ENCODE results near the gene NUDC. TPM values are rescaled to one million over a fixed set of nuclear protein-coding genes. Genes with fewer than 3 reads are reported as not detected.

NUDC gene
- total RNA-seq, 2 experiments from 2014 or later: 65.7 to 106 TPM

DNA sequence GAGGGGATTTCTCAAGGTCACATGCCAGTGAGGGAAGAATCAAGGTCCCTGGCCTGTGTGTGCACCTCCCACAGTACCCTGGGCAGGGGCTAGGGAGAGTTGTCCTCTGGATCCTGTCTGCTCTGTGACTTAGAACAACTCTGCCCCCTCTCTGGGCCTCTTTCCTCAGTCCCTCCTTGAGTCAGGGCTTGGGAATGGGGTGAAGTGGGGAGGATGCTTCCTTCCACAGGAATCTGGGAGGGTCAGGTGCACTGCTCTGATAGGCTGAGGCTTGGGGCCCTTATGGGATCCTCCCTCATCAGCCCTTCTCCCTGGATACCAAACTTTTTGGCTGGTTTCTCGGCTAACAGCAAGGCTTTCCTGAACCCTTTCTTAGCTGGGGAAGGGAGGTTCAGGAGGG lies 74.5 kb downstream of the NUDC start:
- CTCF ChIA-PET (ENCODE audit: unreplicated experiment): interaction anchor here (0.6 to 1.4 kb wide), 2 partner anchors 50 to 317 kb away, joined by 3 to 4 read pairs; no protein-coding TSS in a partner anchor
- H3K27ac ChIP-seq (ENCODE audit: low read depth, low read length, poor library complexity, severe bottlenecking): no peak overlapping the region
- H3K9me3 ChIP-seq (ENCODE audit: low read length): no peaks in the 10 kb centered on the region
- H3K4me2 ChIP-seq (ENCODE audit: low read length): no peak overlapping the region
- no TSS peak for BruUV-seq (replicated peaks)
- H3K36me3 ChIP-seq (ENCODE audit: insufficient read depth, low read length): no peaks in the 10 kb centered on the region
- POLR2A ChIA-PET: no interaction called here
- intact Hi-C loops (cut with micrococcal nuclease; ENCODE audit: unreplicated experiment): no loop called here
- TF ChIP-seq EZH2phosphoT487 (IDR thresholded peaks at IDR 0.05; ENCODE audit: borderline replicate concordance, low read depth, low read length) (no peak), CTCF (conservative IDR thresholded peaks at IDR 0.05; ENCODE audit: low read length) (no peak)
- no peak for DNase-seq (ENCODE audit: low spot score)
- H3K4me3 ChIP-seq (ENCODE audit: low read depth, low read length, poor library complexity, severe bottlenecking): no peak overlapping the region
- no peaks in the 10 kb centered on the region for H4K20me1 ChIP-seq (ENCODE audit: insufficient read depth, low read length)
- no peak overlapping the region for H2AFZ ChIP-seq (ENCODE audit: low read length)
- H3K9me2 ChIP-seq (ENCODE audit: insufficient read depth, low read length): no peaks in the 10 kb centered on the region
- H3K4me1 ChIP-seq (ENCODE audit: insufficient read depth, low read length, poor library complexity, severe bottlenecking): no peaks in the 10 kb centered on the region
- no peaks in the 10 kb centered on the region for H3K79me2 ChIP-seq (ENCODE audit: insufficient read depth, low read depth, low read length)

Other genes with a start within 250 kb of the NUDC start
- gene ARID1A, start 225.7 kb upstream of the NUDC start, total RNA-seq (2014; rRNA removed; shearing (Covaris generic)): 51.8 and 55.2 TPM in 2 replicates
- gene ARID1A, start 225.7 kb upstream of the NUDC start, total RNA-seq (2022): 123 and 128 TPM in 2 replicates
- 8.2 and 10.3 TPM in 2 replicates for gene PIGV, start 133.8 kb upstream of the NUDC start, total RNA-seq (2014; rRNA removed; shearing (Covaris generic))
- 15.2 and 18.0 TPM in 2 replicates for gene PIGV, start 133.8 kb upstream of the NUDC start, total RNA-seq (2022)
- gene ZDHHC18, start 95.1 kb upstream of the NUDC start, total RNA-seq (2014; rRNA removed; shearing (Covaris generic)): 8.0 and 19.5 TPM in 2 replicates
- 17.1 and 18.2 TPM in 2 replicates for gene ZDHHC18, start 95.1 kb upstream of the NUDC start, total RNA-seq (2022)
- gene SFN, start 58.6 kb upstream of the NUDC start, total RNA-seq (2014; rRNA removed; shearing (Covaris generic)): 0.75 and 0.95 TPM in 2 replicates
- 1.8 and 3.9 TPM in 2 replicates for gene SFN, start 58.6 kb upstream of the NUDC start, total RNA-seq (2022)
- gene GPN2, start 31.5 kb upstream of the NUDC start, total RNA-seq (2014; rRNA removed; shearing (Covaris generic)): 17.5 and 18.1 TPM in 2 replicates
- 43.7 and 46.6 TPM in 2 replicates for gene GPN2, start 31.5 kb upstream of the NUDC start, total RNA-seq (2022)
- 9.2 and 13.8 TPM in 2 replicates for gene GPATCH3, start 21.3 kb upstream of the NUDC start, total RNA-seq (2014; rRNA removed; shearing (Covaris generic))
- 15.2 and 17.4 TPM in 2 replicates for gene GPATCH3, start 21.3 kb upstream of the NUDC start, total RNA-seq (2022)
- not detected in 2 replicates for gene NR0B2, start 7.8 kb upstream of the NUDC start, total RNA-seq (2014; rRNA removed; shearing (Covaris generic))
- not detected in 2 replicates for gene NR0B2, start 7.8 kb upstream of the NUDC start, total RNA-seq (2022)
- not detected in 2 replicates for gene KDF1, start 38.7 kb downstream of the NUDC start, total RNA-seq (2014; rRNA removed; shearing (Covaris generic))
- gene KDF1, start 38.7 kb downstream of the NUDC start, total RNA-seq (2022): not detected in 2 replicates
- 0.13 and 0.19 TPM in 2 replicates for gene TRNP1, start 71.9 kb downstream of the NUDC start, total RNA-seq (2014; rRNA removed; shearing (Covaris generic))
- not detected in 2 replicates for gene TRNP1, start 71.9 kb downstream of the NUDC start, total RNA-seq (2022)
- not detected in 2 replicates for gene TENT5B, start 91.1 kb downstream of the NUDC start, total RNA-seq (2014; rRNA removed; shearing (Covaris generic))
- not detected in 2 replicates for gene TENT5B, start 91.1 kb downstream of the NUDC start, total RNA-seq (2022)
- 5.3 and 5.8 TPM in 2 replicates for gene SLC9A1, start 233.4 kb downstream of the NUDC start, total RNA-seq (2014; rRNA removed; shearing (Covaris generic))
- gene SLC9A1, start 233.4 kb downstream of the NUDC start, total RNA-seq (2022): 17.4 and 19.2 TPM in 2 replicates

Measured in OCI-LY7 (cell line).